ENCODE results near the gene RASSF8. TPM values are rescaled to one million over a fixed set of nuclear protein-coding genes. Genes with fewer than 3 reads are reported as not detected.

The RASSF8 gene
- total RNA-seq, 3 donors from 2014 or later (not counting 1 experiment from before 2014, with no cell fraction given), result 0.35 to 1.3 (median 1.2) TPM

DNA sequence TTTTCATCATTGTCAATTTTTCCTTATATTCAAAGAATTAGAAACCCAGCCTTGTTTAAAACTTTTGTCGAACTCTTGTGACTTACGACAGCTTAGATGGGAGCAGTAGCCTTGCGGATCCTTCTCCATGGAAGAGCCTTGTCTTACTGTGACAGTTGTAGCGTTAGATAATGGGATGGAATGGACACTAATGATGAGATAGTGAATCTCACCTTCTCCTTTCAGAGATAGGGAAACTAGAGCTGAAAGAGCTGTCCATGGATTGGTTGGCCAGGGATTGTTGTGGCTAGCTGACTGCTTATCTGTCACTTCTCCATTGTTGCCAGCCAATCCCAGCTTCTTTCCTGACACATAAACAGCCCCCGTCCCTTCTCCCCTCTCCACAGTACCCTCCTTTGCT lies 107.0 kb downstream of the RASSF8 start:
- H3K4me1 Mint-ChIP-seq, result no peaks in the 10 kb centered on the region
- no peaks in the 10 kb centered on the region for H3K27me3 ChIP-seq (ENCODE audit: control insufficient read depth, insufficient read depth, low read length)
- TF ChIP-seq, protein P1, sequence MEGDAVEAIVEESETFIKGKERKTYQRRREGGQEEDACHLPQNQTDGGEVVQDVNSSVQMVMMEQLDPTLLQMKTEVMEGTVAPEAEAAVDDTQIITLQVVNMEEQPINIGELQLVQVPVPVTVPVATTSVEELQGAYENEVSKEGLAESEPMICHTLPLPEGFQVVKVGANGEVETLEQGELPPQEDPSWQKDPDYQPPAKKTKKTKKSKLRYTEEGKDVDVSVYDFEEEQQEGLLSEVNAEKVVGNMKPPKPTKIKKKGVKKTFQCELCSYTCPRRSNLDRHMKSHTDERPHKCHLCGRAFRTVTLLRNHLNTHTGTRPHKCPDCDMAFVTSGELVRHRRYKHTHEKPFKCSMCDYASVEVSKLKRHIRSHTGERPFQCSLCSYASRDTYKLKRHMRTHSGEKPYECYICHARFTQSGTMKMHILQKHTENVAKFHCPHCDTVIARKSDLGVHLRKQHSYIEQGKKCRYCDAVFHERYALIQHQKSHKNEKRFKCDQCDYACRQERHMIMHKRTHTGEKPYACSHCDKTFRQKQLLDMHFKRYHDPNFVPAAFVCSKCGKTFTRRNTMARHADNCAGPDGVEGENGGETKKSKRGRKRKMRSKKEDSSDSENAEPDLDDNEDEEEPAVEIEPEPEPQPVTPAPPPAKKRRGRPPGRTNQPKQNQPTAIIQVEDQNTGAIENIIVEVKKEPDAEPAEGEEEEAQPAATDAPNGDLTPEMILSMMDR (IDR thresholded peaks at IDR 0.05), result no peak
- H3K9me3 ChIP-seq (ENCODE audit: control insufficient read depth, insufficient read depth, low read length), result no peaks in the 10 kb centered on the region
- H3K9me3 Mint-ChIP-seq, result no peaks in the 10 kb centered on the region
- peaks cover 4 to 13% of the 10 kb centered on the region in 2 donors for H3K27me3 Mint-ChIP-seq (ENCODE audit: low read depth in 2 of 2)
- ATAC-seq (no peak), DNase-seq (no peak)
- H3K36me3 Mint-ChIP-seq, result no peaks in the 10 kb centered on the region
- H3K4me3 ChIP-seq (ENCODE audit: low read length), result no peak overlapping the region
- H3K27ac ChIP-seq (ENCODE audit: low read length), result no peak overlapping the region
- no peaks in the 10 kb centered on the region for H3K4me1 ChIP-seq (ENCODE audit: control insufficient read depth, insufficient read depth, low read length)
- H3K27ac Mint-ChIP-seq, result no peak overlapping the region
- intact Hi-C loops (cut with micrococcal nuclease), result no loop called here
- WGBS (ENCODE audit: insufficient coverage), result 93% methylated on average over 5 of the region's 5 CpGs
- no peaks in the 10 kb centered on the region for H3K36me3 ChIP-seq (ENCODE audit: control insufficient read depth, insufficient read depth, low read length)
- no peak overlapping the region for H3K4me3 Mint-ChIP-seq

- Histone ChIP-seq H3K36me3 (ENCODE audit: control insufficient read depth, insufficient read depth, low read length) (no peaks in the 10 kb centered on the region), H3K4me3 (ENCODE audit: low read length) (no peak overlapping the region), H3K4me1 (ENCODE audit: control insufficient read depth, insufficient read depth, low read length) (no peaks in the 10 kb centered on the region), H3K27ac (ENCODE audit: low read length) (no peak overlapping the region), H3K27me3 (ENCODE audit: control insufficient read depth, insufficient read depth, low read length) (no peaks in the 10 kb centered on the region), H3K9me3 (ENCODE audit: control insufficient read depth, insufficient read depth, low read length) (no peaks in the 10 kb centered on the region)
- DNase-seq (no peak), ATAC-seq (no peak)
- Mint-ChIP-seq H3K27ac (no peak overlapping the region), H3K27me3 (ENCODE audit: low read depth in 2 of 2) (peaks cover 4 to 7% of the 10 kb centered on the region in 2 donors), H3K4me3 (no peak overlapping the region), H3K9me3 (no peaks in the 10 kb centered on the region), H3K4me1 (no peaks in the 10 kb centered on the region), H3K36me3 (no peaks in the 10 kb centered on the region)
- TF ChIP-seq, protein P1 (IDR thresholded peaks at IDR 0.05), result no peak
- WGBS (ENCODE audit: insufficient coverage), result 96% methylated on average over 4 of the region's 4 CpGs
- intact Hi-C loops (cut with micrococcal nuclease), result no loop called here
These were observed 110.0 kb downstream of the RASSF8 start for GRCh38 chr12:26068503-26068902.

- Mint-ChIP-seq H3K4me3 (no peak overlapping the region), H3K4me1 (no peaks in the 10 kb centered on the region), H3K9me3 (no peaks in the 10 kb centered on the region), H3K36me3 (no peaks in the 10 kb centered on the region), H3K27me3 (ENCODE audit: low read depth in 2 of 2) (peaks cover 2 to 4% of the 10 kb centered on the region in 2 donors), H3K27ac (no peak overlapping the region)
- TF ChIP-seq, protein P1 (IDR thresholded peaks at IDR 0.05), result no peak
- Histone ChIP-seq H3K27me3 (ENCODE audit: control insufficient read depth, insufficient read depth, low read length) (no peaks in the 10 kb centered on the region), H3K36me3 (ENCODE audit: control insufficient read depth, insufficient read depth, low read length) (no peaks in the 10 kb centered on the region), H3K4me3 (ENCODE audit: low read length) (no peak overlapping the region), H3K9me3 (ENCODE audit: control insufficient read depth, insufficient read depth, low read length) (no peaks in the 10 kb centered on the region), H3K4me1 (ENCODE audit: control insufficient read depth, insufficient read depth, low read length) (no peaks in the 10 kb centered on the region), H3K27ac (ENCODE audit: low read length) (no peak overlapping the region)
- no peak for ATAC-seq
- no peak for DNase-seq
- intact Hi-C loops (cut with micrococcal nuclease), result no loop called here
These were observed 111.3 kb downstream of the RASSF8 start for GRCh38 chr12:26069796-26070195.

DNA sequence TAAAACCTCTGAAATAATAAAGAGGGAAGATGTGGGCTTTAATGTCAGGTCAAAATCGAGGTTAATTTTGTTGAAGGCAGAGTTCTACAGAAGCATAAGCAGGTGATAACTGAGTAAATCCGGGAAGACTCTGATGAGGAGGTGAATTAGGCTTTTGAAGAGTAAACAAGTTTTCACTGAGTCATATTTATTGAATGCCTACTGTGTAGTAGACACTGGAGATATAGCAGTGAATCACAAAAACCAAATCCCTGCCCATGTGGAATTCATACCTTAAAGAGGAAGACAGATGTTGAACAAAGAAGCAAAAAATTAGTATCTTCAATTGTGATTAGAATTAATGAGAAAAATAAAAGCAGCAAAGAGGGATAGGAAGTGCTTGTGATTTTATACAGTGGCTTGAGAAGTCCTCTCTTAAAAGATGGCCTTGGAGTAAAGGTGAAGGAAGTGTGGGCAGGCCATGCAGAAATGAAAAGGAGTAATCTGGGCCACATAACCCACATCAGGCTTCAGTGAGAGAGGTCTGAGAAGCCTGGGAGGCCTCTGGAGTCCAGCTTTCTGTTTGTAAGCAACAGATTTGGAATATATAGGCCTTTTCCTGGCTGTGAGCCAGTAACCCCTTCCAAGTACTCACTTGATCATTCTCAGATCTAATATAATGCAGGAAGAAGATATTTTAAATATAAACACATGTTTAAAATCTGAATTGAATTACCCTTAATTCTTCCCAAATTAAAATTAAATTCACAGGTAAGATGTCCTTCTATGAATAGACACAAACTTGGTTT lies 119.6 kb downstream of the RASSF8 start:
- Mint-ChIP-seq H3K27me3 (ENCODE audit: low read depth in 2 of 2) (no peaks in the 10 kb centered on the region), H3K4me3 (no peak overlapping the region), H3K4me1 (no peaks in the 10 kb centered on the region), H3K27ac (no peak overlapping the region), H3K36me3 (no peaks in the 10 kb centered on the region), H3K9me3 (no peaks in the 10 kb centered on the region)
- DNase-seq (no peak), ATAC-seq (no peak)
- Histone ChIP-seq H3K4me1 (ENCODE audit: control insufficient read depth, insufficient read depth, low read length) (no peaks in the 10 kb centered on the region), H3K9me3 (ENCODE audit: control insufficient read depth, insufficient read depth, low read length) (no peaks in the 10 kb centered on the region), H3K4me3 (ENCODE audit: low read length) (no peak overlapping the region), H3K36me3 (ENCODE audit: control insufficient read depth, insufficient read depth, low read length) (no peaks in the 10 kb centered on the region), H3K27me3 (ENCODE audit: control insufficient read depth, insufficient read depth, low read length) (no peaks in the 10 kb centered on the region), H3K27ac (ENCODE audit: low read length) (no peak overlapping the region)
- WGBS (ENCODE audit: insufficient coverage), result 94% methylated on average over 2 of the region's 2 CpGs
- TF ChIP-seq, protein P1 (IDR thresholded peaks at IDR 0.05), result no peak
- intact Hi-C loops (cut with micrococcal nuclease), result no loop called here

All from natural killer cell (primary cell).